ENCODE measurements around the gene GCNT2. TPM values are rescaled to one million over a fixed set of nuclear protein-coding genes. Genes with fewer than 3 reads are reported as not detected.

Gene GCNT2
- polyA plus RNA-seq, 3 donors, result 3.5 to 10.0 (median 4.3) TPM

DNA sequence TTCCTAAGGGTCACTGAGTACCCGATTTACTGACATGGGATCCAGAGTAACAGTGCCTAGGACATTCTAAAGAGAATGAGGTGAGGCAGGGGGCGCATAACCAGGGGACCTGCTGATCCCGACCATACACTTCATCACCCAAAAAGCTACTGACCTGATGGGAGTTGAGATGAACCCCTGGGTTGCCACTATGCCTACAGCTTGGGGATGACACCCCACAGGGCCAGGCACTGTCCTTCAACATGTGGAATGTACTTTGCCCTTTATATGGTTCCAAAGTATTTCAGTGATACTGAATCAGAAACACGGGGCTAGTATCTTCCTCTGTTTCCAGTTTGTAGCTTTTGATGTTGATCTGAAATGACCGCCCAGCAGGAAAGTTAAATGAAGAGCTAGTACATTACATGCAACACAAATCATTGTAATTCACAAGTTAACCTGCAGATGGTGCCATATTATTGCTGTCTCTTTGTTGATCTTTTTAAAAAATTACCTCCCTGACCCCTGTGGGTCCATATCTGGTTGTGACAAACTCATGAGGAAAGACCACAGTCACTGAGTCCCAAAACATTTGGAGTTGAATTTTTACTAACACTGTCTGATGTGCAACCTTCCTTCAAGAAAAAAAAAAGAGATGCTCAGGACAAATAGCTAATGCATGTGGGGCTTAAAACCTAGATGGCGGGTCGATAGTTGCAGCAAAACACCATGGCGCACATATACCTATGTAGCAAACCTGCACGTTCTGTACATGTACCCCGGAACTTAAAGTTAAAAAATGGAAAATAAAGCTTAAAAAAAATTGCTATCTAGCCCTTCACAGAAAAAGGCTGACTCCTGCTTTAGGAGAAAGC lies 42.7 kb upstream of the GCNT2 start:
- H3K4me1 Mint-ChIP-seq, result no peaks in the 10 kb centered on the region
- Histone ChIP-seq H3K79me2 (ENCODE audit: insufficient read depth, low read length) (no peaks in the 10 kb centered on the region), H3K36me3 (replicated peaks in 1 of 2; ENCODE audit: control insufficient read depth in 1 of 2, insufficient read depth in 2 of 2, low read length in 2 of 2) (no peaks in the 10 kb centered on the region), H3K9ac (ENCODE audit: insufficient read depth, low read length, poor library complexity, severe bottlenecking) (no peak overlapping the region), H4K20me1 (ENCODE audit: insufficient read depth, low read length) (no peaks in the 10 kb centered on the region), H3K4me3 (replicated peaks in 1 of 3; ENCODE audit: low read depth in 2 of 3, low read length in 3 of 3) (no peak overlapping the region), H3K4me1 (ENCODE audit: control insufficient read depth in 1 of 2, insufficient read depth in 2 of 2, low read length in 2 of 2) (no peaks in the 10 kb centered on the region), H3K9me3 (replicated peaks in 1 of 2; ENCODE audit: control insufficient read depth in 1 of 2, insufficient read depth in 1 of 2, low read length in 2 of 2) (peaks cover 0 to 3% of the 10 kb centered on the region in 2 donors), H2AFZ (ENCODE audit: insufficient read depth, low read depth, low read length, poor library complexity, severe bottlenecking) (no peak overlapping the region), H3K27me3 (ENCODE audit: control insufficient read depth in 2 of 2, insufficient read depth in 2 of 2, low read length in 2 of 2) (no peaks in the 10 kb centered on the region), H3K4me2 (replicated peaks; ENCODE audit: extremely low read depth, low read length, poor library complexity, severe bottlenecking) (no peak overlapping the region), H3K27ac (ENCODE audit: low read depth in 1 of 2, low read length in 2 of 2) (no peak overlapping the region)
- no peaks in the 10 kb centered on the region for H3K36me3 Mint-ChIP-seq
- intact Hi-C loops (cut with micrococcal nuclease), result loop anchor here (2.0 to 5.0 kb wide), 2 partner anchors 322 to 324 kb away; no protein-coding TSS in a partner anchor
- WGBS (ENCODE audit: insufficient coverage), result 65% methylated on average over 4 of the region's 10 CpGs
- no peak overlapping the region for H3K4me3 Mint-ChIP-seq
- TF ChIP-seq, protein P1, sequence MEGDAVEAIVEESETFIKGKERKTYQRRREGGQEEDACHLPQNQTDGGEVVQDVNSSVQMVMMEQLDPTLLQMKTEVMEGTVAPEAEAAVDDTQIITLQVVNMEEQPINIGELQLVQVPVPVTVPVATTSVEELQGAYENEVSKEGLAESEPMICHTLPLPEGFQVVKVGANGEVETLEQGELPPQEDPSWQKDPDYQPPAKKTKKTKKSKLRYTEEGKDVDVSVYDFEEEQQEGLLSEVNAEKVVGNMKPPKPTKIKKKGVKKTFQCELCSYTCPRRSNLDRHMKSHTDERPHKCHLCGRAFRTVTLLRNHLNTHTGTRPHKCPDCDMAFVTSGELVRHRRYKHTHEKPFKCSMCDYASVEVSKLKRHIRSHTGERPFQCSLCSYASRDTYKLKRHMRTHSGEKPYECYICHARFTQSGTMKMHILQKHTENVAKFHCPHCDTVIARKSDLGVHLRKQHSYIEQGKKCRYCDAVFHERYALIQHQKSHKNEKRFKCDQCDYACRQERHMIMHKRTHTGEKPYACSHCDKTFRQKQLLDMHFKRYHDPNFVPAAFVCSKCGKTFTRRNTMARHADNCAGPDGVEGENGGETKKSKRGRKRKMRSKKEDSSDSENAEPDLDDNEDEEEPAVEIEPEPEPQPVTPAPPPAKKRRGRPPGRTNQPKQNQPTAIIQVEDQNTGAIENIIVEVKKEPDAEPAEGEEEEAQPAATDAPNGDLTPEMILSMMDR (IDR thresholded peaks at IDR 0.05), result peak; percentile 79
- H3K27ac Mint-ChIP-seq, result no peak overlapping the region
- peaks cover 0 to 5% (median 2%) of the 10 kb centered on the region in 7 donors for H3K9me3 Mint-ChIP-seq
- peaks cover 2 to 9% (median 3%) of the 10 kb centered on the region in 3 donors for H3K27me3 Mint-ChIP-seq (ENCODE audit: low read depth in 3 of 3)
- peak; percentile 5 to 45 (median 33) for DNase-seq

DNA sequence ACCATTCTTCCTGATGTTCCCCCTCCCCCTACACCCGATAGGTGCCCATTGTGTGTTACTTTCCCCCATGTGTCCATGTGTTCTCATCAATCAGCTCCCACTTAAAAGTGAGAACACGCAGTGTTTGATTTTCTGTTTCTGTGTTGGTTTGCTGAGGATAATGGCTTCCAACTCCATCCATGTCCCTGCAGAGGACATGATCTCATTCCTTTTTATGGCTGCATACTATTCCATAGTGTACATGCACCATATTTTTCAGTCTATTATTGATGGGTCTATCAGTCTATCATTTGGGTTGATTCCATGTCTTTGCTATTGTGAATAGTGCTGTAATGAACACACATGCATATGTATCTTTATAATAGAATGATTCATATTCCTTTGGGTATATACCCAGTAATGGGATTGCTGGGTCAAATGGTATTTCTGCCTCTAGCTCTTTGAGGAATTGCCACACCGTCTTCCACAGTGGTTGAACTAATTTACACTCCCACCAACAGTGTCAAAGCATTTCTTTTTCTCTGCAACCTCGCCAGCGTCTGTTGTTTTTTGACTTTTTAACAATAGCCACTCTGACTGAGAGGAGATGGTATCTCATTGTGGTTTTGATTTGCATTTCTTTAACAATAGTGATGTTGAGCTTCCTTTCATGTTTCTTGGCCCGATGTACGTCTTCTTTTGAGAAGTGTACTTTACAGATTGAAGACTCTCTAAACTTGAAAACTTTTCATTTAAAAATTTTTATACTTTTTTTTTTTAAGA lies 41.0 kb upstream of the GCNT2 start:
- intact Hi-C loops (cut with micrococcal nuclease), result loop anchor here (2.0 to 5.0 kb wide), 2 partner anchors 321 to 322 kb away; no protein-coding TSS in a partner anchor
- H3K27me3 Mint-ChIP-seq (ENCODE audit: low read depth in 3 of 3), result peaks cover 1 to 5% (median 3%) of the 10 kb centered on the region in 3 donors
- H3K27ac ChIP-seq (ENCODE audit: low read depth in 1 of 2, low read length in 2 of 2), result no peak overlapping the region

More for the DNA sequence above, 41.0 kb upstream of the GCNT2 start:
- Histone ChIP-seq H2AFZ (ENCODE audit: insufficient read depth, low read depth, low read length, poor library complexity, severe bottlenecking) (no peak overlapping the region), H3K4me2 (replicated peaks; ENCODE audit: extremely low read depth, low read length, poor library complexity, severe bottlenecking) (no peak overlapping the region), H3K79me2 (ENCODE audit: insufficient read depth, low read length) (no peaks in the 10 kb centered on the region), H3K36me3 (replicated peaks in 1 of 2; ENCODE audit: control insufficient read depth in 1 of 2, insufficient read depth in 2 of 2, low read length in 2 of 2) (no peaks in the 10 kb centered on the region), H3K9ac (ENCODE audit: insufficient read depth, low read length, poor library complexity, severe bottlenecking) (no peak overlapping the region), H3K4me3 (replicated peaks in 1 of 3; ENCODE audit: low read depth in 2 of 3, low read length in 3 of 3) (no peak overlapping the region), H3K4me1 (ENCODE audit: control insufficient read depth in 1 of 2, insufficient read depth in 2 of 2, low read length in 2 of 2) (no peaks in the 10 kb centered on the region), H4K20me1 (ENCODE audit: insufficient read depth, low read length) (no peaks in the 10 kb centered on the region), H3K9me3 (replicated peaks in 1 of 2; ENCODE audit: control insufficient read depth in 1 of 2, insufficient read depth in 1 of 2, low read length in 2 of 2) (peaks cover 0 to 3% of the 10 kb centered on the region in 2 donors), H3K27me3 (ENCODE audit: control insufficient read depth in 2 of 2, insufficient read depth in 2 of 2, low read length in 2 of 2) (no peaks in the 10 kb centered on the region)
- no CpG with 5 or more reads among the region's 7 CpGs for WGBS (ENCODE audit: insufficient coverage)
- TF ChIP-seq, protein P1 (IDR thresholded peaks at IDR 0.05), result no peak
- H3K4me3 Mint-ChIP-seq, result no peak overlapping the region
- no peaks in the 10 kb centered on the region for H3K4me1 Mint-ChIP-seq
- H3K36me3 Mint-ChIP-seq, result no peaks in the 10 kb centered on the region
- peaks cover 0 to 5% (median 0%) of the 10 kb centered on the region in 7 donors for H3K9me3 Mint-ChIP-seq
- DNase-seq, result no peak
- peak overlapping the region in 2 of 7 donors; percentile 37 to 50 for H3K27ac Mint-ChIP-seq
